NCI-H524 treated with DMSO at 0.1 percent for 48 hours (cell line): ENCODE measurements around the gene GRIA4.
A peak's percentile ranks its signal among the peaks of the same experiment; 100 is the strongest.
"Not testable (repeated sequence)": the region's sequence is repeated elsewhere in the genome, so short reads cannot be mapped to it uniquely, and the experiment has no call there.

Experiments
- DNase-seq: peaks from one replicate; lab custom pipeline; 2025; lab: John Stamatoyannopoulos, UW

The GRIA4 gene

DNA sequence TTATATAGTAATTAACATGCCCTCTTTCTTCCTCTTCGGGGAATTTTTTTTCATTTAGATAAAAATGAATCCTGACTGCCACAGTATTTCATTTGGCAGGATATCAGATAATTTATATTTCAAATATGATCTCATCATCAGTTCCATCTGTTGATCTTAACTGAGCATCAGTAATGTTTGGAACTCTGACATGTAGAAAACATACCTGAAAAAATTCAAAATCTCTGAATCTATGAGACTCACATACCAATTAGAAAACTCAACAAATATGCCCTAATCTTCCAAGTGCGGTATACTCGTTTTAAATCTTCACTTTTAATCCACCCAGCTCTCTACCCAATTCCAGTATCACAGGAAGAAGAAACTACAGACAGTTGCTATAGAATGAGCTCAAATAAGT is 250.2 kb downstream of the GRIA4 start:
- DNase-seq = no peak

DNA sequence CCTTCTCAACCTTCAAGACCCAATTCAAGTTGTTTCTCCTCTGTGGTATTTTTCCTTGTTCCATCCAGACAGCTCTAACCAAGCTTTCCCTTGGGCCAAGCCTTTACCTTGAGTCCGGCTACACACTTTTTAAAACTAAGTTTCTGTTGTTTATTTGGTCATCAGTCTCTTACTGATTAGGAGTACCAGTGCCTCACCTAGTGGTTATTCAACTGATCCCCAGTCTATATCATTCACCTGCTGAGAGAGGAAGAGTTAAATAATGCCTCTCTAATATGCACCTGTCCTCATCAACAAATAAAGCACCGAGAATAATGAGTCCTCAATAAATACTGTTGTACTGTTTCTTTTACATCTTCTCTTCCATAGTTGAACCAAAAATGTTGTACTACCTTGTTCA is 251.4 kb downstream of the GRIA4 start:
- no peak for DNase-seq

GRCh38 chr11:105862736-105863367 is 253.0 kb downstream of the GRIA4 start:
- DNase-seq = peak; percentile 22

DNA sequence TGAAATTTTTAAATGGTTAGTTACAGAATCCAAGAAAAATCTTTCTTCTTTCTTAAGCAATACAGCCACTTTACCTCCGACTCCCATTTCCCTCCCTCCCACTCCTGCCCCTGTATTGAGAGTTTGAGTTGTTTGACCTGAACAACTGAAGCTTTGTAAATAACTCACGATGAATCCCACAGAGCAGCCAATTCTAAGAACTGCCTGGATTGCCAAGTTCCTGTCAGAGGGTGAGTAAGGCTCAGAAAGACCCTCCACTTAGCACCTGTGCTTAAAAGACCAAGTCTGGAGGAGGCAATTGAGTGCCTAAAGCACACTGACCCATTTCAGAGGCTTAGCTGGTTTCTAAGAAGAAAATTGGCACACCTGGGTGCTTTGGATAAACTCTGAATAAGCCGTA is 253.7 kb downstream of the GRIA4 start:
- DNase-seq = no peak

GRCh38 chr11:105867742-105868141 is 257.9 kb downstream of the GRIA4 start:
- DNase-seq = no peak

DNA sequence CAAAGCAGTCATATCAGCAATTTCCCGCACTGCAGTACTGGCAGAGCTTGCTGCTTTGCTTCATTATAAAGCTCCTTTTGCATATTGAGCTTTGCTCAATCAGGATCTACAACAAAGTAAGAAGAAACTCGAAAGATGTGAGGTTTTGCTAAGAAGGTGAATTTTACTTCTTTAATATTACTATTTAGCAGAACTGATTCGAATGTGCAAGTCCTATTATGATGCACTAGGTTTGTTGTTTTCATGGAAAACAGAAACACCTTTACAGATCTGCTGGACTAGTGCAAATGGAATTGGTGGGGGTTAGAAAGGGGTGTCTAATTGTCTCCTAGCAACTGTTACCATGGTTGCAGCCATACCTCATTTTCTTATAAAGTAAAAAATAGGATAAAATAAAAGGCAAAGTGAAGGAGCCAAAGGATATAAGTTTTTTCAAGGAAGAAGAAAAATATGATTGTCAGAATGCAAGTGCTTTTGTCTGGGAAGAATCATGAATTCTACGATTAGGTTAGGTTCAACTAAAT is 259.0 kb downstream of the GRIA4 start:
- no peak for DNase-seq

DNA sequence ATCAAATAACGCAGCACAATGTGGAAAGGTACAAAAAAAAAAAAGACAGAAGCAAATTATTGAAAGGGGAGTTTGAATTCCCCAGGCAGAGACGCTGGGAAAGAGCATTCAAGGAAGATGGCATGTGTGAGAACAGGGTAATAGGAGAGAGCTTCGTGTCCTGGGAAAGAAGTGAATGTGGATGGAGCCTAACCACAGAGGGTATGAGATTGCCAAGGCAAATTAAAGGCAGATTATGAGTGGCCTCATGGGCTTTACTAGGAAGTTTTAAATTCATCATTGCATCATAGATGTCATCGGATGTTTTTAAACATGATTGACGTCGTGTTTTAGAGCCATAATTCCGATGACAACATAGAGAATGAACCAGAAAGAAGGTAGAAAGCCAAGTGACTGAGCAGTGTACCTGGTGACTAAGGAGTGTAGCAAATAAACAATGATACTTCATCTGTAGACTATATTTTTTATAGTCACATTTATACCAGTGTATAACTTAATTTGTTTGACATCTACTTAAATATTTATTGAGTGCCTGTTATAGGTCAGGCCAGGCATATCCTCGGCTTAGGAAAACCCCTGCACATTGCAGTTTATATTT is 260.7 kb downstream of the GRIA4 start:
- DNase-seq = no peak

- DNase-seq = no peak
These were observed 268.6 kb downstream of the GRIA4 start for GRCh38 chr11:105878510-105878909.

GRCh38 chr11:105878927-105879326 is 269.1 kb downstream of the GRIA4 start:
- DNase-seq = not testable (repeated sequence)

DNA sequence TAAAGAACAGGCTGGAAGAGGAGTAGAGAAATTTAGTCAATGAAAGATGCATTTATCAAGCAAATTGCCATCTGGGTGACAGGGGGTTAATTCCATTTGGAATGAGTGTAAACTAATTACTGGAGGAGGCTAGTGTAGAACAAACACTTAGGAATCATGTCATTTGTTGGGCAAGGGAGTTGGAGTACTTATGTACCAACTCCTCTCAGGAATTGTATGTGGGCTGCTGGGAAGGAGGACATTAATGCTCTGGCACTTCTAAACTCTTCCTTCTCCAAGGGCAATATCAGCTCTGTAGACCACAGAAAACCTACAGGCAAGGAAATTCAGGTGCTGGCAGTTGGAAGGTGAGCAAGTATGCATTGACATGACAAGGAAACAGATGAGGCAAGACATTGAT is 271.2 kb downstream of the GRIA4 start:
- DNase-seq = no peak

DNA sequence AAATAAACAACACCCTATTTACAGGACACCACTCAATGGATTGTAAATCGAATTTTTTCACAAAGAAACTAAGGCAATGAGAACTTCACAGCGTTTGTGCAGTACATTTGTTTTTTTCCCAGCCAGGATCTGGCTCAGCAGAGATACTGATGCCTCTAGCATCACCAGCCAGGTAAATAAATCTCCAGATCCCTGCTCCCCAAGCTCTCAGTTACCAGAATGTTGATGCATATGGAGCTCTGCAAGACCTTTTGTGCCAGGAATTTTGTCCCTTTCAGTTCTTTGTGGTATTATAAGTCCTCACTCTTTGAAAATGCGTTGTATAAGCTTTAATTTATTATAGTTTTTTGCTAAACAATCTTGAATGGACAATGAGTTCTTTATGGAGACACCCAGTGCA is 274.6 kb downstream of the GRIA4 start:
- no peak for DNase-seq

- DNase-seq = no peak
These were observed 281.8 kb downstream of the GRIA4 start for GRCh38 chr11:105891685-105892084.

DNA sequence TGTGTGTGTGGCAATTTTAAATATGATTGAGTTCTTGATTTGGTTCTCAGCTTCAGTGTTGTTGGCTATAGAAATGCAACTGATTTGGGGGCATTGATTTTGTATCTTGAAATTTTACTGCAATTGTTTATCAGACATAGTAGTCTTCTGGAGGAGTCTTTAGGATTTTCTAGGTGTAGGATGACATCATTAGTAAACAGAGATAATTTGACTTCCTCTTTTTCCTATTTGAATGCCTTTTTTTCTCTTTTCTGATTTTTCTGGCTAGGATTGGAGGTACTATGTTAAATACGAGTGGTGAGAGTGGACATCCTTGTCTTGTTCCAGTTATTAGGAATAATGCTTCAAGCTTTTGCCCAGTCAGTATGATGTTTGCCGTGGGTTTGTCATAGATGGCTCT is 287.3 kb downstream of the GRIA4 start:
- no peak for DNase-seq

- DNase-seq = no peak
These were observed 289.9 kb downstream of the GRIA4 start for GRCh38 chr11:105899772-105900171.

- no peak for DNase-seq
These were observed 290.7 kb downstream of the GRIA4 start for GRCh38 chr11:105900515-105901035.

GRCh38 chr11:105903113-105903512 is 293.2 kb downstream of the GRIA4 start:
- DNase-seq = no peak

- DNase-seq = no peak
These were observed 296.6 kb downstream of the GRIA4 start for GRCh38 chr11:105906517-105906916.

DNA sequence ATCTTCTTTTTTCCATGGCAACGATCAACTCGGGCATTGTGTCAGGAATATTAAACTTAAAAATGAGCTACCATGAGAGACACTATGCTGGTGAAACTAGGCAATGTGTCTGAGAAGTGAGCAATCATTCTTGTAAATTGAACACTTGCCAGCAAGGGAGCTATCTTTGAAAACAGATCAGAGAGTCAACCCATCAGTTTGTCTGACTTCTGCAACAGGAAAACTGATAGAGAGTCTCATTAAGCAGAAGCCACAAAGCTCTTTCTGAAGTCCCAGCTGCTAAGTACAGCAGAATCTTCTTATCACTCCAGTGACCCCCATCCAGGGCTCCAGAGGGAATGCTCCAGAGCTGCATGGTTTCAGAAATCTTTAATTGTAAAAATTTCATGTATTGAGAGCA is 297.4 kb downstream of the GRIA4 start:
- no peak for DNase-seq

- DNase-seq = no peak
These were observed 300.3 kb downstream of the GRIA4 start for GRCh38 chr11:105910095-105910715.

- no peak for DNase-seq
These were observed 301.6 kb downstream of the GRIA4 start for GRCh38 chr11:105911454-105911853.

GRCh38 chr11:105912666-105913065 is 302.8 kb downstream of the GRIA4 start:
- DNase-seq = no peak

DNA sequence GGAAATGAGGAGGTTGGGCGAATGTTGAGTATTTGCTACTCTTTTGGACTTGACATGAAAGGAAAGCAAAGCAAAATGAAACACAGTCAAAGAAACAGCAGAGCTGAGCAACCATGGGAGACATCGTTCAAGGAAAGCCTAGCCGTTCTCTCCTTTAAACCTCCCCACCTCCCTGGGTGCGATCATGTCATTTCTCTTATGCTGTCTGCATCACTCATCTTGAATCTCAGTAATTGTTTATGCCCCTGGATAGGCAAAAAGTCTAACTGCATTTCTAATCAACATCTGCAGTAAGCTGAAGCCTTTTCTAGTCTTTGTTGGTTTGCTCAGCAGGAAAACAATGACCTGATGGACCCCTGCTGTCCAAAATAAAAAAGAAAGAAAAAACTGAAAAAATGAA is 305.1 kb downstream of the GRIA4 start:
- no peak for DNase-seq

DNA sequence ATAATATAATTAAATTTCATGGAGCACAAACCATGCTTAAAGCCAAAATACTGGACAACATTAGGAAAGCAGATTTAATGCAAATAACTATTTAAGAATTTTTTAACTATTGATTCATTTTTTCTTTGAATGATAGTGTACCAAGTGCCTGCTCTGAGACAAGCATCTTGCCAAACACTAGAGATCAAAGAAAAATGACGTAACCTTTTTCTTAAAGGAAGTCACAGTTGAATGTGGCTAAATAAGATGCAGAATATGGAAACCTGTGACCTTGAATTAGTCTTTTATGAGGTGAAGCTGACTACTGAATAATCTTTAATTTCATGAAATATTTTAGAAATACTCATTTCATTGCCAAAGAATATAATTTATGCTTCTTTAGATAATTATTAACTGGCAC is 308.2 kb downstream of the GRIA4 start:
- DNase-seq = no peak
